Ascending aorta (tissue), 2 donors: Measurements from ENCODE around the gene OR8S1. TPM values are rescaled to one million over a fixed set of nuclear protein-coding genes. Genes with fewer than 3 reads are reported as not detected.
"Not testable (repeated sequence)": the region's sequence is repeated elsewhere in the genome, so short reads cannot be mapped to it uniquely, and the experiment has no call there.

Experiments used
- DNase-seq, 2 donors: peaks; one replicate each; pipeline ENCODE4 v3.0.0-alpha.2; 2019; ENCODE audit warnings: low spot score in 2 of 2
- H3K27ac ChIP-seq, 2 donors: fragments of 200-600 bp; sonication (generic); one replicate each; pipeline ENCODE4 v1.5.1; 2016 to 2017; ENCODE audit warnings: mild to moderate bottlenecking in 1 of 2
- H3K27me3 ChIP-seq: fragments of 200-600 bp; sonication (generic); one replicate; pipeline ENCODE4 v1.5.1; 2017
- H3K36me3 ChIP-seq, 2 donors: fragments of 200-600 bp; sonication (generic); one replicate each; pipeline ENCODE4 v1.5.1; 2016
- H3K4me1 ChIP-seq, 2 donors: fragments of 200-600 bp; sonication (generic); one replicate each; pipeline ENCODE4 v1.5.1; 2016 to 2017; ENCODE audit warnings: mild to moderate bottlenecking in 1 of 2
- H3K4me3 ChIP-seq, 2 donors: fragments of 200-600 bp; sonication (generic); one replicate each; pipeline ENCODE4 v1.5.1; 2016 to 2017; ENCODE audit warnings: mild to moderate bottlenecking in 1 of 2
- H3K9me3 ChIP-seq, 2 donors: fragments of 200-600 bp; sonication (generic); one replicate each; pipeline ENCODE4 v1.5.1; 2016
- CTCF ChIP-seq, 3 experiments: fragments of 200-600 bp in 2 of 3; fragments of 450-650 bp in 1 of 3; sonication (generic) in 2 of 3; IDR thresholded peaks; one replicate each; pipeline ENCODE4 v1.5.1; 2016 to 2019; ENCODE audit warnings: antibody characterized with exemption in 3 of 3, mild to moderate bottlenecking in 1 of 3, moderate library complexity in 1 of 3
- intact Hi-C: fragments of 100-400 bp; cut with DNase I; formaldehyde crosslinking; loops from one replicate; pipeline ENCODE4 v1.15.1; 2023
- total RNA-seq: library from RNA; depleted of rRNA; stranded (reverse); fragments of >200 nt; gene quantifications from one replicate; pipeline ENCODE4 v1.1.0, GENCODE V29; 2016

OR8S1 gene
- not detected for total RNA-seq

GRCh38 chr12:48525332-48525731 lies at the start of gene OR8S1:
Gene OR8S1 (plus strand): TSS chr12:48525632. CDS start chr12:48525632, 0 bp downstream.
- intact Hi-C loops: no loop called here
- Histone ChIP-seq H3K4me3 (no peak within 1 kb of the TSS), H3K36me3 (no peaks in the 10 kb centered on the region), H3K27ac (no peak within 1 kb of the TSS), H3K4me1 (no peaks in the 10 kb centered on the region), H3K9me3 (no peaks in the 10 kb centered on the region), H3K27me3 (no peaks in the 10 kb centered on the region)
- no peak for TF ChIP-seq CTCF (IDR thresholded peaks at IDR 0.05)
- DNase-seq: no peak

GRCh38 chr12:48482198-48482597 lies 43.2 kb upstream of the OR8S1 start, which contains the start of gene C12orf54:
Gene C12orf54 (plus strand): TSS chr12:48482498. CDS start chr12:48483297, 799 bp downstream.
- H3K27ac ChIP-seq: no peak within 1 kb of the TSS
- intact Hi-C loops: no loop called here
- no peak within 1 kb of the TSS for H3K4me3 ChIP-seq
- no peaks in the 10 kb centered on the region for H3K36me3 ChIP-seq
- no peaks in the 10 kb centered on the region for H3K4me1 ChIP-seq
- no peaks in the 10 kb centered on the region for H3K27me3 ChIP-seq
- no peak for DNase-seq
- H3K9me3 ChIP-seq: no peaks in the 10 kb centered on the region
- no peak for TF ChIP-seq CTCF (IDR thresholded peaks at IDR 0.05)

- H3K27ac ChIP-seq: no peak overlapping the region
- H3K4me3 ChIP-seq: no peak overlapping the region
- H3K36me3 ChIP-seq: no peaks in the 10 kb centered on the region
- H3K27me3 ChIP-seq: no peaks in the 10 kb centered on the region
- intact Hi-C loops: no loop called here
- no peaks in the 10 kb centered on the region for H3K9me3 ChIP-seq
- TF ChIP-seq CTCF (IDR thresholded peaks at IDR 0.05): no peak
- no peaks in the 10 kb centered on the region for H3K4me1 ChIP-seq
- no peak for DNase-seq
Measured at GRCh38 chr12:48482930-48483329, 42.5 kb upstream of the OR8S1 start.

- intact Hi-C loops: no loop called here
- TF ChIP-seq CTCF (IDR thresholded peaks at IDR 0.05): no peak
- Histone ChIP-seq H3K27me3 (no peaks in the 10 kb centered on the region), H3K27ac (no peak overlapping the region), H3K4me3 (no peak overlapping the region), H3K36me3 (no peaks in the 10 kb centered on the region), H3K4me1 (no peaks in the 10 kb centered on the region), H3K9me3 (no peaks in the 10 kb centered on the region)
- no peak for DNase-seq
Measured at GRCh38 chr12:48486261-48486660, 39.2 kb upstream of the OR8S1 start.

- TF ChIP-seq CTCF (IDR thresholded peaks at IDR 0.05): no peak
- H3K36me3 ChIP-seq: no peaks in the 10 kb centered on the region
- no peaks in the 10 kb centered on the region for H3K27me3 ChIP-seq
- intact Hi-C loops: no loop called here
- no peaks in the 10 kb centered on the region for H3K9me3 ChIP-seq
- DNase-seq: no peak
- H3K4me1 ChIP-seq: no peaks in the 10 kb centered on the region
- H3K27ac ChIP-seq: no peak overlapping the region
- no peak overlapping the region for H3K4me3 ChIP-seq
Measured at GRCh38 chr12:48486679-48487078, 38.8 kb upstream of the OR8S1 start.

- Histone ChIP-seq H3K9me3 (no peaks in the 10 kb centered on the region), H3K27me3 (no peaks in the 10 kb centered on the region), H3K27ac (no peak overlapping the region), H3K4me1 (no peaks in the 10 kb centered on the region), H3K36me3 (no peaks in the 10 kb centered on the region), H3K4me3 (no peak overlapping the region)
- no peak for DNase-seq
- intact Hi-C loops: no loop called here
- TF ChIP-seq CTCF (IDR thresholded peaks at IDR 0.05): no peak
Measured at GRCh38 chr12:48489012-48489411, 36.4 kb upstream of the OR8S1 start.

GRCh38 chr12:48489456-48489855 lies 36.0 kb upstream of the OR8S1 start:
- H3K27me3 ChIP-seq, H3K27ac ChIP-seq, H3K9me3 ChIP-seq, intact Hi-C loops, DNase-seq, H3K4me1 ChIP-seq, H3K4me3 ChIP-seq, H3K36me3 ChIP-seq: not testable (repeated sequence)

- H3K9me3 ChIP-seq, H3K36me3 ChIP-seq, intact Hi-C loops: not testable (repeated sequence)
Measured at GRCh38 chr12:48500281-48500680, 25.2 kb upstream of the OR8S1 start.

GRCh38 chr12:48506836-48507235 lies 18.6 kb upstream of the OR8S1 start:
- intact Hi-C loops, H3K4me1 ChIP-seq, H3K27me3 ChIP-seq, DNase-seq, H3K9me3 ChIP-seq, H3K27ac ChIP-seq, H3K36me3 ChIP-seq, H3K4me3 ChIP-seq: not testable (repeated sequence)

More at GRCh38 chr12:48500281-48500680, 25.2 kb upstream of the OR8S1 start:
- DNase-seq, H3K4me3 ChIP-seq, H3K27ac ChIP-seq, H3K27me3 ChIP-seq, H3K4me1 ChIP-seq: not testable (repeated sequence)
